Myocyte (in vitro differentiated cells): Measurements from ENCODE around the gene ZDHHC4. TPM values are rescaled to one million over a fixed set of nuclear protein-coding genes. Genes with fewer than 3 reads are reported as not detected.
"Not testable (repeated sequence)": the region's sequence is repeated elsewhere in the genome, so short reads cannot be mapped to it uniquely, and the experiment has no call there.

Source experiments
- DNase-seq: peaks from one replicate; pipeline ENCODE4 v3.0.0-alpha.2; 2012; ENCODE audit warnings: low read depth
- total RNA-seq: library from RNA; depleted of rRNA; stranded (reverse); fragments of >200 nt; gene quantifications from 2 replicates; pipeline ENCODE4 v1.2.3, GENCODE V29; 2014

Gene ZDHHC4
- total RNA-seq, 1 donor from 2014 or later, result 84.3 TPM

- no peak for DNase-seq
Observed at GRCh38 chr7:6631605-6632004, 54.4 kb downstream of the ZDHHC4 start.

GRCh38 chr7:6634021-6634420 lies 56.8 kb downstream of the ZDHHC4 start:
- no peak for DNase-seq

GRCh38 chr7:6634971-6635370 lies 57.7 kb downstream of the ZDHHC4 start:
- DNase-seq, result not testable (repeated sequence)

GRCh38 chr7:6636741-6637543 lies 59.7 kb downstream of the ZDHHC4 start, which contains the start of gene ZNF316:
Gene ZNF316, plus strand, starts transcription at chr7:6637318. Its CDS starts 5,092 bp downstream, at chr7:6642410.
- DNase-seq, result peak; percentile 70

- DNase-seq, result peak; percentile 57
Observed at GRCh38 chr7:6637544-6638229, 60.4 kb downstream of the ZDHHC4 start.

Other genes with a start within 250 kb of the ZDHHC4 start
- 25.2 and 42.1 TPM in 2 replicates for gene FAM220A, start 228.5 kb upstream of the ZDHHC4 start, total RNA-seq
- gene RAC1, start 202.9 kb upstream of the ZDHHC4 start, total RNA-seq, result 91.0 and 105 TPM in 2 replicates
- gene DAGLB, start 129.5 kb upstream of the ZDHHC4 start, total RNA-seq, result 27.7 and 31.3 TPM in 2 replicates
- 184 and 240 TPM in 2 replicates for gene KDELR2, start 93.3 kb upstream of the ZDHHC4 start, total RNA-seq
- gene GRID2IP, start 26.0 kb upstream of the ZDHHC4 start, total RNA-seq, result 0.27 TPM in 1 of 2 replicates, not detected in the other
- gene INTS15, start 12.6 kb downstream of the ZDHHC4 start, total RNA-seq, result 26.2 and 33.3 TPM in 2 replicates
- gene ZNF853, start 38.2 kb downstream of the ZDHHC4 start, total RNA-seq, result 1.0 and 1.9 TPM in 2 replicates
- gene ZNF316, start 59.9 kb downstream of the ZDHHC4 start, total RNA-seq, result 33.7 and 40.8 TPM in 2 replicates
- gene ZNF12, start 129.5 kb downstream of the ZDHHC4 start, total RNA-seq, result 21.7 and 26.5 TPM in 2 replicates
- gene RSPH10B2, start 176.6 kb downstream of the ZDHHC4 start, total RNA-seq, result 0.29 and 0.31 TPM in 2 replicates
- gene CCZ1B, start 248.8 kb downstream of the ZDHHC4 start, total RNA-seq, result 22.8 and 37.5 TPM in 2 replicates